Effector memory CD4-positive, alpha-beta T cell (primary cell): Measurements from ENCODE around the gene COL17A1.

Experiments used
- DNase-seq, 3 donors: peaks; one replicate each; pipeline ENCODE4 v3.0.0-alpha.2; 2020
- H3K27ac ChIP-seq: 2 replicates; pipeline ENCODE4 v1.7.0; 2013; ENCODE audit warnings: mild to moderate bottlenecking, low read length, moderate library complexity; ENCODE audit not compliant: insufficient read depth, poor library complexity, severe bottlenecking
- H3K27me3 ChIP-seq: replicated peaks from 2 replicates; pipeline ENCODE4 v1.7.0; 2013; ENCODE audit warnings: mild to moderate bottlenecking, low read length; ENCODE audit not compliant: insufficient read depth, control insufficient read depth, poor library complexity, severe bottlenecking
- H3K36me3 ChIP-seq: 2 replicates; pipeline ENCODE4 v1.7.0; 2013; ENCODE audit warnings: mild to moderate bottlenecking, low read length, moderate library complexity; ENCODE audit not compliant: control insufficient read depth, insufficient read depth
- H3K4me1 ChIP-seq: 2 replicates; pipeline ENCODE4 v1.7.0; 2013; ENCODE audit warnings: low read length, mild to moderate bottlenecking; ENCODE audit not compliant: control insufficient read depth, insufficient read depth, poor library complexity, severe bottlenecking
- H3K4me3 ChIP-seq: 2 replicates; pipeline ENCODE4 v1.7.0; 2013; ENCODE audit warnings: low read length, low read depth, mild to moderate bottlenecking; ENCODE audit not compliant: insufficient read depth, poor library complexity, severe bottlenecking
- H3K9me3 ChIP-seq: 2 replicates; pipeline ENCODE4 v1.7.0; 2013; ENCODE audit warnings: mild to moderate bottlenecking, low read length, moderate library complexity; ENCODE audit not compliant: control insufficient read depth

The COL17A1 gene

DNA sequence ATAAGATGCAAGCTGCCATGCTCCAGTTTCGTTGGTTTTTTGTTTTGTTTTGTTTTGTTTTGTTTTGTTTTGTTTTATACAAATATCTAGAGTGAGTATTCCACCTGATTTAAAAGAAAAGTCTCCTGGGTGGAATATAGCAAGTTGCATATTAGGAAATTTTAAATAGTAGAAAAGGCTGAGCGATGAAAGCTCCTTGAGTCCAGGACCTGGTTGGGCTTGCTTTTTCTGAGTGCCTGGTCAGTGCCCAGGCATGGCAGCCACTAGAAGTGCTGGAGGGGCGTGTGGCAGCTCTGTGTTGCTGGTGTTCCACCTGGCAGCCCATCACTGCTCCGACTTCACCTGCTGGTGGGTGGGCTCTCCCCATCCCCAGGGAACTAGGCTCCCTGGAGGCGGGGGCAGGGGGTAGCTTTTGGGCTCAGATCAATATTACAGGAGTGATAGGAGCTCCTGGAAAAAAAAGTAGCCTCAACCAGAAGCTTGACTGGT lies 8.0 kb downstream of the COL17A1 start:
- DNase-seq, result no peak

DNA sequence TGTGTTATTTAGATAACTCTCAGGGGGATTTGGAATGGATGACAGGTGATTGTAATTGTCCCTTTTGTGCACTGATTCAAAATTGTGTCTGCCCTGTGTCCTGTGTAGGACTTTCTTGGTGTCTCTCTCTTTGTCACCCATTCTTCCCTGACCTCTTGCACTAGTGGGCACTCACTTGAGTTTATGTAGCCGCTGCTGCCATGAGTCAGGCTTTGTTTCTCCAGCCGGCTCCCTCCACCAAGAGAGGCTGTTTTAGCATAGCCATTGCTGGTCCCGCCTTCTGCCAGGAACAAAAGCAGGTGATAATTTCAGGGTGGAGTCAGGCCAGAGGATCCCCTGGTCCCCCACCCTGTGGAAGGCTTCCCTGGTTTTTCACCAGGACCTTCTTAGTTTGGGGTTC lies 8.4 kb downstream of the COL17A1 start:
- H3K27me3 ChIP-seq, result no peaks in the 10 kb centered on the region
- no peaks in the 10 kb centered on the region for H3K4me1 ChIP-seq
- H3K27ac ChIP-seq, result no peak overlapping the region
- no peak for DNase-seq
- H3K36me3 ChIP-seq, result no peaks in the 10 kb centered on the region
- H3K4me3 ChIP-seq, result no peak overlapping the region
- H3K9me3 ChIP-seq, result no peaks in the 10 kb centered on the region

More for the DNA sequence above, 8.0 kb downstream of the COL17A1 start:
- no peaks in the 10 kb centered on the region for H3K27me3 ChIP-seq
- no peak overlapping the region for H3K4me3 ChIP-seq
- no peak overlapping the region for H3K27ac ChIP-seq
- H3K4me1 ChIP-seq, result no peaks in the 10 kb centered on the region
- no peaks in the 10 kb centered on the region for H3K9me3 ChIP-seq
- H3K36me3 ChIP-seq, result no peaks in the 10 kb centered on the region

DNA sequence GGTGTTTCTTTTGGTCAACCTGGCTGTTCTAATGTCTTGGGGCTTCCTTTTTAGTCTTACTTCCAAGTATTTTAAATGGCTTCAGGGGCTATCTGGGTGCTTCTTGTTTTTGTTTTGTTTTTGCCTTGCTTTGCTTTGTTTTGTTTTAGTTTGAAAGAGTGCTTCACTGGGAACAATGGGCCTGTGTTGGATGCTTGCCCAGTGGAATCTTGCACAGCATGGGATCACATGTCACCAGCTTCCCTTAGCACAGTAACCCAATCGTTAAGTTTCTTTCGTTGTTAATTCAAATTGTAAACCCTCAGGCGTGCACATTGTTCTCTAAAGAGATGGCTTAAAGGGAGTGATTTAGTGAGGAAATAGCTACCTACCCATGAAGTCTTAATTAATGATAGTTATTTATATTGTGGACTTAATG lies 8.9 kb downstream of the COL17A1 start:
- Histone ChIP-seq H3K4me3 (no peak overlapping the region), H3K4me1 (no peaks in the 10 kb centered on the region), H3K27ac (no peak overlapping the region), H3K36me3 (no peaks in the 10 kb centered on the region), H3K27me3 (no peaks in the 10 kb centered on the region), H3K9me3 (no peaks in the 10 kb centered on the region)
- DNase-seq, result no peak

DNA sequence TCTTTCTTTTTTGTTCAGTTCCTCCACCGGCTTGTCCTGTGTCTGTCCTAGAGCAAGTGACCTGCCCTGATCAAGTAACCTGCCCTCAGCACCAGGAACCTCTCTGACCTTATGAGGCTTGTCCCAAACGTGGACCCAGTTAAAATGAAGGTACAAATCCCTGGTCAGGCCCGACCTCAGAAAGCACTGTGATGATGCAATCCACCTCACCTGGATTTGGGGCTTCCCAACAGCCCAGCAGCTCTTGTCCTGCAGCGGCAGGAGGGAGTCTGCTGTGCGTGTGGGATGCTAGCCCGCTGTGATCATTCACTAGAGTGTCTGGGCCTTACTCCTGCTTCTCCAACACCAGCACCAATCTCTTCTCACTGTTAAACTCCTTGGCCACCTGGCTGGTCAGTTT lies 11.2 kb downstream of the COL17A1 start:
- Histone ChIP-seq H3K27ac (no peak overlapping the region), H3K9me3 (no peaks in the 10 kb centered on the region), H3K27me3 (no peaks in the 10 kb centered on the region), H3K36me3 (no peaks in the 10 kb centered on the region), H3K4me1 (no peaks in the 10 kb centered on the region), H3K4me3 (no peak overlapping the region)
- DNase-seq, result no peak

DNA sequence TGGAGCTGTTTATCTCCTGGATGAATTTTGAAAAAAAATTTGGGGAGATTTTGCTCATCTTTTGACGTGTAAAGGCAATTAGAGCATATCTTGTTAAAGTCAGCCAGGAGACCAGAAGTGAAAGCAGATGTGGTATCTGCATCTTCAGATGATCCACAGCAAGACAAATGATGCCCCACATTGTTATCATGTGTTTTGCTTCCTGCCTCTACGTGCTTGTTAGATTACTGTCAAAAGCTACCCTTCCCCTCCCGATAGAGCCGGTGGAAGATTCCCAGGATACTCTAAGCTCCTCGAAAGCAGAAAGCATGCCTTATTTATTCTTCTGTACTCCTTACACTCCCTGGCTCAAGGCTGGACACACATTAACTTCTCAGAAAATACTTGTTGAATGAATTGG lies 12.9 kb downstream of the COL17A1 start:
- H3K27me3 ChIP-seq, result no peaks in the 10 kb centered on the region
- no peak overlapping the region for H3K27ac ChIP-seq

DNA sequence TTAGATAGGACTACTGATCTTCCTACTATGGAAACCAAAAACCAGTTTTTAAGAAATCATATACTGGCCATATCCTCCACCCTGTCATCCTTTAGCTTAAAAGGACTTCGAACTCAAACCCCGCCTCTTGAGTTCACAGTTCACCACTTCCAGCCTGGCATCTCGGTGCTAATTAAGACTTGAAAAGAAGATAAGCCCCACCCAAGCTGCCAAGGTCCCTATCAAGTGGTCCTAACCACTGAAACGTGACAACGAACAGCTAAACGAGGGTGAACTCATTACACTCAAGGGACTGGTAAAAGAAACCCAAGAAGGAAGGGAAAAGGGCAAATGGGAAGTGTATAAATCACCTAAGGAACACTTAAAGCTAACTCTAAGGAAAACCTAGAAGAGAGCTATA lies 16.1 kb downstream of the COL17A1 start:
- H3K9me3 ChIP-seq, result no peaks in the 10 kb centered on the region
- H3K4me3 ChIP-seq, result no peak overlapping the region
- H3K36me3 ChIP-seq, result no peaks in the 10 kb centered on the region
- DNase-seq, result no peak
- H3K4me1 ChIP-seq, result no peaks in the 10 kb centered on the region
- no peak overlapping the region for H3K27ac ChIP-seq
- no peaks in the 10 kb centered on the region for H3K27me3 ChIP-seq

More for the DNA sequence above, 12.9 kb downstream of the COL17A1 start:
- Histone ChIP-seq H3K36me3 (no peaks in the 10 kb centered on the region), H3K9me3 (no peaks in the 10 kb centered on the region), H3K4me1 (no peaks in the 10 kb centered on the region), H3K4me3 (no peak overlapping the region)
- DNase-seq, result no peak

DNA sequence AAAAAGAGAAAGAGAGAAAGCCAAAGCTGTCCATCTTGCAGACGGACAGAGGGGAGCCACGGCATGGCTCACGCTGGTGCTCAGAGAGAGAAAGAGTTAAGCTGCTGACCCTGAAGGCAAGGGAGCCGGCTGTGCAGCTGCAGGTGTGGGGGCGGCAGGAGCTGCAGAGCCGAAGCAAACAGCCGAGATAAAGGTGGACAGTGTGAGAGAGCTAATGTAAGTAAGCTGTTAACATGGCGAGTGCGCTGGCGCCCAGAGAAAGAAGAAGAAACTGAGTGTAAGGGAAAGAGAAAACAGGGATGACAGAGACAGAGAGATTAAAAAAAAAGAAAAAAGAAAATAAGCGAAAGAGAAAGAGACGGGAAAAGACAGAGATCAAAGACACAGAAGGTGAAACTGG lies 18.2 kb downstream of the COL17A1 start:
- Histone ChIP-seq H3K27me3 (no peaks in the 10 kb centered on the region), H3K9me3 (no peaks in the 10 kb centered on the region), H3K4me1 (no peaks in the 10 kb centered on the region), H3K4me3 (no peak overlapping the region), H3K36me3 (no peaks in the 10 kb centered on the region), H3K27ac (no peak overlapping the region)
- no peak for DNase-seq

DNA sequence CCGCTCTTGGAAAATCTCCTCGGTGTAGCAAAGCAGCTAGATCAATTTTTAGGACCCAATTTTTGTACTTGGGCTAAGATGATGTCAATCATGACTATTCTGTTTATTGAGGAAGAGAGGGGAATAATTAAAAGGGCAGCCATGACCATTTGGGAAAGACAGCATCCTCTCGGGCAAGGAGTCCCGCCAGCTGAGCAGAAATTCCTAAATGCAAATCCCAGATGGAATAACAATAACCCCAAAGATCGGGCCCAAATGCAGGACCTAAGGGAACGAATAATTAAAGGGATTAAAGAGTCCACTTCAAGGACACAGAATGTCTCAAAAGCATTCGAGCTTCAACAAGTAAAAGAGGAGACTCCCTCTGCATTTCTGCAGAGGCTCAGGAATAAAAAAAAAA lies 18.7 kb downstream of the COL17A1 start:
- H3K27ac ChIP-seq, result no peak overlapping the region
- no peaks in the 10 kb centered on the region for H3K4me1 ChIP-seq
- no peaks in the 10 kb centered on the region for H3K36me3 ChIP-seq
- H3K9me3 ChIP-seq, result no peaks in the 10 kb centered on the region
- no peak for DNase-seq
- no peak overlapping the region for H3K4me3 ChIP-seq
- no peaks in the 10 kb centered on the region for H3K27me3 ChIP-seq

DNA sequence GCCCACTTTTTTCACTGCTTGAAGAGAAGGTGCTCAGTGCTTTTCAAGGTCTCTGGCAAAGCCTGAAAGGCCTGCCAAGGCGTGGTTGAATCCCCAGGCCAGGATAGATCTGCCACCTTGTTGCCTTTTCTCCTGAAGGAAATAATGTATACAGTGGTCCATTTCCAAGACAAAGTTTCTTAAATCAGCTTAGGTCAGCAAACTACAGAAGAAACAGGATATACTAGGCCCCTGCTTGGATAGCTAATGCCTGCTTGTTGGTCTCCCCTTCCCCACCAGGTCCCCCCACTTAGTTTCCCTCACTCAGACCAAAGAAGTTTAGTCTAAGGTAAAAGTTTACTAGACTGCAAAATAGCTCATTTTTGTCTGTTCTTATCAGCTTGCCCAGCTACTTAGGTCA lies 19.9 kb downstream of the COL17A1 start:
- Histone ChIP-seq H3K9me3 (no peaks in the 10 kb centered on the region), H3K27me3 (no peaks in the 10 kb centered on the region), H3K4me3 (no peak overlapping the region), H3K27ac (no peak overlapping the region), H3K36me3 (no peaks in the 10 kb centered on the region), H3K4me1 (no peaks in the 10 kb centered on the region)
- DNase-seq, result no peak

DNA sequence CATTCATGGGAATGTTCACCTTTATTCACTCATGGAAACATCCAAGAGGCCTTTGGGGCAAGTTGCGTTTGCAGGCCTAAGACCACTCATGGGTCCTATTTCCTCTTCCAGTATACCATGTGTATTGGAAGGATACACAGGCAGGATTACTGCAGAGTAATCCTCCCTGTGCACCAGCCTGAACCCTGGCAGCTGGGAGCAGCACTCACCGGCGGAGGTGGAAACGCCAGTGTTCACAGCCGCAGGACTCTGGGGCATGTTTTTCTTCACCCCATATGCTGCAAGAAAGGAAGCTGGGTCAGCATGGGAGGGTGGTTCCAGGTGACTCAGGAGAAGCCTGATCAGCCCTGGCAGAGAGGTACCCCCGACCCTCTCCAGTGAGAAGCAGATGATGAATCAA lies 24.5 kb downstream of the COL17A1 start:
- Histone ChIP-seq H3K4me1 (no peaks in the 10 kb centered on the region), H3K4me3 (no peak overlapping the region), H3K9me3 (no peaks in the 10 kb centered on the region), H3K36me3 (no peaks in the 10 kb centered on the region), H3K27ac (no peak overlapping the region), H3K27me3 (no peaks in the 10 kb centered on the region)
- DNase-seq, result no peak

DNA sequence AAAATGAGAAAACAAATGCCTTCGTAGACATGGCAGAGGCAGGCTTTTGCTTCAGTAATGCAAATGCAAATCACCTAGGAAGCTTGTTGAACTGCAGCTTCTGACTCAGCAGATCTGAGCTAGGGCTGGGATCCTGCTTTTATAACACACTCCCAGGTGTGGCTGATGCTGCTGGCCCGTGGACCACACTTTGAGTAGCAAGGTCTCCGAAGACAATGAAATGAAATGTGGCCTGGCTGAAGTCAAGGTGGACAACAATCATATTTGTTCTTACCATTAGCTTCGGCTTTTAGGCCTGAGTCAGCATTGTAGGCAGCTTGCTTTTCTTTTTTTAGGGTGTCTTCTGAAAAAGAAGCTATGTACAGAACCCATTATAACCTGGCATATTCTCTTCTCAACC lies 26.3 kb downstream of the COL17A1 start:
- Histone ChIP-seq H3K27me3 (no peaks in the 10 kb centered on the region), H3K4me1 (no peaks in the 10 kb centered on the region), H3K27ac (no peak overlapping the region), H3K4me3 (no peak overlapping the region), H3K9me3 (no peaks in the 10 kb centered on the region), H3K36me3 (no peaks in the 10 kb centered on the region)
- no peak for DNase-seq
